ENCODE data around the gene LRWD1. TPM values are rescaled to one million over a fixed set of nuclear protein-coding genes. Genes with fewer than 3 reads are reported as not detected.
"Not testable (repeated sequence)": the region's sequence is repeated elsewhere in the genome, so short reads cannot be mapped to it uniquely, and the experiment has no call there.

The LRWD1 gene
- total and polyA plus RNA-seq, 2 donors (not counting 1 experiment from before 2014, with no cell fraction given) = 58.2 to 83.7 TPM

GRCh38 chr7:102510575-102510974, 45.8 kb downstream of the LRWD1 start:
- H3K9me3 ChIP-seq (ENCODE audit: control extremely low read depth in 1 of 3, control insufficient read depth in 2 of 3, insufficient read depth in 1 of 3, low read length in 2 of 3); H3K4me1 Mint-ChIP-seq; POLR2A ChIA-PET; H3K9ac ChIP-seq (ENCODE audit: low read length); H2AFZ ChIP-seq (ENCODE audit: insufficient read depth, low read depth, low read length, poor library complexity, severe bottlenecking); H3K4me3 Mint-ChIP-seq; H4K20me1 ChIP-seq (ENCODE audit: control insufficient read depth, insufficient read depth, low read length, poor library complexity, severe bottlenecking); ATAC-seq (ENCODE audit: low read depth); H3K36me3 ChIP-seq (replicated peaks in 1 of 2; ENCODE audit: control extremely low read depth in 1 of 2, control insufficient read depth in 1 of 2, extremely low read depth in 1 of 2, insufficient read depth in 2 of 2, low read length in 1 of 2); intact Hi-C loops (cut with micrococcal nuclease); H3K4me1 ChIP-seq (ENCODE audit: control insufficient read depth in 2 of 2, insufficient read depth in 2 of 2, low read length in 2 of 2); CTCF ChIA-PET; H3K4me3 ChIP-seq (ENCODE audit: control extremely low read depth in 1 of 5, extremely low read depth in 1 of 5, insufficient read depth in 1 of 5, low read depth in 2 of 5, low read length in 4 of 5); H3K27ac Mint-ChIP-seq; H3K27ac ChIP-seq (ENCODE audit: low read length in 2 of 2); H3K4me2 ChIP-seq (replicated peaks; ENCODE audit: low read depth, low read length, poor library complexity, severe bottlenecking); DNase-seq; H3K27me3 ChIP-seq (replicated peaks in 1 of 4; ENCODE audit: control extremely low read depth in 1 of 4, control insufficient read depth in 3 of 4, insufficient read depth in 4 of 4, low read length in 3 of 4); H3K9me3 Mint-ChIP-seq (ENCODE audit: insufficient read depth); H3K27me3 Mint-ChIP-seq; H3K79me2 ChIP-seq (ENCODE audit: control insufficient read depth, insufficient read depth, low read length): not testable (repeated sequence)
- WGBS (ENCODE audit: insufficient coverage) = 89% methylated on average over 2 of the region's 8 CpGs

GRCh38 chr7:102511860-102512522, 47.2 kb downstream of the LRWD1 start:
- H3K4me1 ChIP-seq (ENCODE audit: control insufficient read depth in 2 of 2, insufficient read depth in 2 of 2, low read length in 2 of 2); CTCF ChIA-PET; H3K9me3 ChIP-seq (ENCODE audit: control extremely low read depth in 1 of 3, control insufficient read depth in 2 of 3, insufficient read depth in 1 of 3, low read length in 2 of 3); H3K4me3 Mint-ChIP-seq; H3K9me3 Mint-ChIP-seq (ENCODE audit: insufficient read depth); H4K20me1 ChIP-seq (ENCODE audit: control insufficient read depth, insufficient read depth, low read length, poor library complexity, severe bottlenecking); H3K9ac ChIP-seq (ENCODE audit: low read length); H3K27ac Mint-ChIP-seq; H3K4me3 ChIP-seq (ENCODE audit: control extremely low read depth in 1 of 5, extremely low read depth in 1 of 5, insufficient read depth in 1 of 5, low read depth in 2 of 5, low read length in 4 of 5); POLR2A ChIA-PET; H3K36me3 ChIP-seq (replicated peaks in 1 of 2; ENCODE audit: control extremely low read depth in 1 of 2, control insufficient read depth in 1 of 2, extremely low read depth in 1 of 2, insufficient read depth in 2 of 2, low read length in 1 of 2); H3K27me3 ChIP-seq (replicated peaks in 1 of 4; ENCODE audit: control extremely low read depth in 1 of 4, control insufficient read depth in 3 of 4, insufficient read depth in 4 of 4, low read length in 3 of 4); H3K79me2 ChIP-seq (ENCODE audit: control insufficient read depth, insufficient read depth, low read length); DNase-seq; H3K4me1 Mint-ChIP-seq; intact Hi-C loops (cut with micrococcal nuclease); H3K27ac ChIP-seq (ENCODE audit: low read length in 2 of 2); H3K27me3 Mint-ChIP-seq: not testable (repeated sequence)
- no CpG with 5 or more reads among the region's 30 CpGs for WGBS (ENCODE audit: insufficient coverage)
- peak; percentile 75 for ATAC-seq (ENCODE audit: low read depth)
- H3K4me2 ChIP-seq (replicated peaks; ENCODE audit: low read depth, low read length, poor library complexity, severe bottlenecking) = peak overlapping the region; percentile 43
- H2AFZ ChIP-seq (ENCODE audit: insufficient read depth, low read depth, low read length, poor library complexity, severe bottlenecking) = peak overlapping the region; percentile 51

GRCh38 chr7:102512642-102513221, 47.9 kb downstream of the LRWD1 start:
- H3K4me3 Mint-ChIP-seq = peak overlapping the region; percentile 26
- WGBS (ENCODE audit: insufficient coverage) = 13% methylated on average over 1 of the region's 5 CpGs
- CTCF ChIA-PET; H3K27ac Mint-ChIP-seq; H3K27me3 Mint-ChIP-seq; POLR2A ChIA-PET; H3K4me1 Mint-ChIP-seq; H3K27ac ChIP-seq (ENCODE audit: low read length in 2 of 2); H3K9me3 Mint-ChIP-seq (ENCODE audit: insufficient read depth); H3K4me1 ChIP-seq (ENCODE audit: control insufficient read depth in 2 of 2, insufficient read depth in 2 of 2, low read length in 2 of 2); H3K9ac ChIP-seq (ENCODE audit: low read length); intact Hi-C loops (cut with micrococcal nuclease); H3K79me2 ChIP-seq (ENCODE audit: control insufficient read depth, insufficient read depth, low read length); H3K4me3 ChIP-seq (ENCODE audit: control extremely low read depth in 1 of 5, extremely low read depth in 1 of 5, insufficient read depth in 1 of 5, low read depth in 2 of 5, low read length in 4 of 5); H3K36me3 ChIP-seq (replicated peaks in 1 of 2; ENCODE audit: control extremely low read depth in 1 of 2, control insufficient read depth in 1 of 2, extremely low read depth in 1 of 2, insufficient read depth in 2 of 2, low read length in 1 of 2); H3K27me3 ChIP-seq (replicated peaks in 1 of 4; ENCODE audit: control extremely low read depth in 1 of 4, control insufficient read depth in 3 of 4, insufficient read depth in 4 of 4, low read length in 3 of 4); ATAC-seq (ENCODE audit: low read depth); H4K20me1 ChIP-seq (ENCODE audit: control insufficient read depth, insufficient read depth, low read length, poor library complexity, severe bottlenecking); H3K9me3 ChIP-seq (ENCODE audit: control extremely low read depth in 1 of 3, control insufficient read depth in 2 of 3, insufficient read depth in 1 of 3, low read length in 2 of 3): not testable (repeated sequence)
- H2AFZ ChIP-seq (ENCODE audit: insufficient read depth, low read depth, low read length, poor library complexity, severe bottlenecking) = peak overlapping the region; percentile 51
- peak; percentile 45 for DNase-seq
- peak overlapping the region; percentile 43 for H3K4me2 ChIP-seq (replicated peaks; ENCODE audit: low read depth, low read length, poor library complexity, severe bottlenecking)

All from B cell (primary cell).